HepG2 (cell line): ENCODE data around the gene BCL2L1. TPM values are rescaled to one million over a fixed set of nuclear protein-coding genes. Genes with fewer than 3 reads are reported as not detected.

Source experiments
- ATAC-seq: fragments of 200-7000 bp; cut with Tn5 transposase; 3 replicates; pipeline ENCODE4 v1.9.1; 2020; ENCODE audit warnings: mild to moderate bottlenecking, moderate library complexity
- BruUV-seq: library from RNA; stranded (reverse); fragments of 400-500 nt; replicated peaks from 2 replicates; lab custom pipeline; 2021; lab: Mats Ljungman, UMichigan
- CTCF ChIA-PET: fragments of 300-600 bp; formaldehyde crosslinking; extraction: SDS; loops from one replicate; lab custom pipeline; 2021; ENCODE audit warnings: low total read pairs, inconsistent platforms, low intra/inter-chr PET ratio; lab: Yijun Ruan, JAX
- POLR2A ChIA-PET: fragments of 350-600 bp; sonication (Branson Sonifier 250); formaldehyde crosslinking; loops from one replicate; lab custom pipeline; 2020; ENCODE audit warnings: antibody characterized with exemption, inconsistent platforms; lab: Yijun Ruan, JAX
- DNase-seq: peaks from one replicate; pipeline ENCODE4 v3.0.0-alpha.2; 2015; ENCODE audit warnings: low spot score
- FAIRE-seq: peaks from 3 replicates; lab custom pipeline; 2011; peaks lifted over from hg19 to GRCh38; lab: Jason Lieb, UNC
- H2AFZ ChIP-seq: one replicate; pipeline ENCODE4 v1.6.1; 2011; ENCODE audit warnings: low read length, inconsistent platforms
- H3K27ac ChIP-seq: fragments of 300-600 bp; 3 replicates; pipeline ENCODE4 v1.8.0; 2011; ENCODE audit warnings: mixed run types, mild to moderate bottlenecking, mixed read lengths, low read length, inconsistent platforms; ENCODE audit not compliant: insufficient read depth; ENCODE audit errors: extremely low read length
- H3K27me3 ChIP-seq, 2 experiments: fragments of 200-600 bp in 1 of 2; 2 replicates in 1 of 2; 3 replicates in 1 of 2; pipeline versions ENCODE4 v1.6.0 to v1.8.0; 2011; ENCODE audit warnings: low read length in 2 of 2, mild to moderate bottlenecking in 2 of 2, moderate library complexity in 2 of 2, inconsistent platforms in 1 of 2; ENCODE audit not compliant: insufficient read depth in 2 of 2, control insufficient read depth in 1 of 2
- H3K36me3 ChIP-seq, 2 experiments: fragments of 200-600 bp in 1 of 2; replicated peaks in 1 of 2; 2 replicates in 1 of 2; 3 replicates in 1 of 2; pipeline versions ENCODE4 v1.5.1 to v1.8.0; 2011; ENCODE audit warnings: low read length in 2 of 2, inconsistent platforms in 1 of 2; ENCODE audit not compliant: insufficient read depth in 2 of 2, control insufficient read depth in 1 of 2
- H3K4me1 ChIP-seq: 2 replicates; pipeline ENCODE4 v1.5.1; 2012; ENCODE audit warnings: low read length, inconsistent platforms; ENCODE audit not compliant: insufficient read depth
- H3K4me2 ChIP-seq: 2 replicates; pipeline ENCODE4 v1.6.0; 2011; ENCODE audit warnings: low read depth, low read length, inconsistent platforms
- H3K4me3 ChIP-seq, 3 experiments: fragments of 200-600 bp in 1 of 3; sonication (generic), shearing (Covaris generic) in 1 of 3; replicated peaks in 1 of 3; 2 replicates each; pipeline ENCODE4 v1.5.1; 2011 to 2016; ENCODE audit warnings: low read length in 3 of 3, inconsistent platforms in 2 of 3, low read depth in 2 of 3, mild to moderate bottlenecking in 2 of 3, control low read depth in 1 of 3, mixed read lengths in 1 of 3; ENCODE audit not compliant: insufficient read depth in 1 of 3
- H3K79me2 ChIP-seq: one replicate; pipeline ENCODE4 v1.6.1; 2011; ENCODE audit warnings: low read length, inconsistent platforms; ENCODE audit not compliant: insufficient read depth
- H3K9ac ChIP-seq: 2 replicates; pipeline ENCODE4 v1.6.0; 2011; ENCODE audit warnings: mild to moderate bottlenecking, low read depth, low read length, inconsistent platforms; ENCODE audit not compliant: insufficient read depth
- H3K9me3 ChIP-seq: 2 replicates; pipeline ENCODE4 v1.5.1; 2012; ENCODE audit warnings: mild to moderate bottlenecking, low read length
- H4K20me1 ChIP-seq: 2 replicates; pipeline ENCODE4 v1.6.0; 2011; ENCODE audit warnings: inconsistent platforms, mild to moderate bottlenecking, low read length, moderate library complexity; ENCODE audit not compliant: insufficient read depth
- CEBPB ChIP-seq: IDR thresholded peaks from 2 replicates; pipeline ENCODE4 v1.6.1; 2011; ENCODE audit warnings: low read depth, low read length, improper control_type of control experiment, borderline replicate concordance
- CEBPZ ChIP-seq: IDR thresholded peaks from 2 replicates; pipeline ENCODE4 v1.6.1; 2012; ENCODE audit warnings: low read length, improper control_type of control experiment
- ELF3 ChIP-seq: IDR thresholded peaks from 2 replicates; pipeline ENCODE4 v1.6.1; 2016; ENCODE audit warnings: missing genetic modification reagents, missing compliant biosample characterization
- LCORL ChIP-seq, 2 experiments: fragments of 450-650 bp in 1 of 2; sonication (generic) in 1 of 2; formaldehyde crosslinking in 1 of 2; IDR thresholded peaks; 2 replicates each; pipeline versions ENCODE4 v1.5.0 to v1.6.1; 2017 to 2020; ENCODE audit warnings: antibody characterized with exemption in 1 of 2, missing genetic modification reagents in 1 of 2
- MXD3 ChIP-seq: IDR thresholded peaks from 2 replicates; pipeline ENCODE4 v1.6.1; 2016; ENCODE audit warnings: mild to moderate bottlenecking, missing biosample characterization, missing genetic modification reagents
- PITX1 ChIP-seq: sonication (generic); formaldehyde crosslinking; IDR thresholded peaks from 2 replicates; pipeline ENCODE4 v1.5.1; 2020; ENCODE audit warnings: mild to moderate bottlenecking, missing genetic modification reagents
- ZNF251 ChIP-seq: sonication (generic); formaldehyde crosslinking; IDR thresholded peaks from 2 replicates; pipeline ENCODE4 v1.9.0; 2021; ENCODE audit warnings: mild to moderate bottlenecking, missing genetic modification reagents
- ZNF282 ChIP-seq: fragments of 450-650 bp; IDR thresholded peaks from 2 replicates; pipeline ENCODE4 v1.6.1; 2018; ENCODE audit not compliant: partially characterized antibody
- ZNF430 ChIP-seq: sonication (generic); formaldehyde crosslinking; IDR thresholded peaks from 2 replicates; pipeline ENCODE4 v1.9.0; 2021; ENCODE audit warnings: mild to moderate bottlenecking, missing genetic modification reagents
- ZNF569 ChIP-seq: sonication (generic); formaldehyde crosslinking; IDR thresholded peaks from 2 replicates; pipeline ENCODE4 v1.5.0; 2020; ENCODE audit warnings: mild to moderate bottlenecking, missing genetic modification reagents, moderate library complexity, borderline replicate concordance
- WGBS: methylation state at CpG from one replicate; pipeline ENCODE4 v1.1.6; 2017; ENCODE audit warnings: low lambda C conversion rate; 5-methylcytosine and 5-hydroxymethylcytosine counted together
- in situ Hi-C: cut with HindIII; loops from 2 replicates; pipeline ENCODE4 v1.10.0; 2017; ENCODE audit warnings: low pct_unique_long_range_greater_than_20kb; ENCODE audit not compliant: extremely low pct_ligation_motif_present
- intact Hi-C: fragments of 100-400 bp; cut with micrococcal nuclease; formaldehyde crosslinking; loops from one replicate; pipeline ENCODE4 v1.10.0; 2022; ENCODE audit not compliant: unreplicated experiment
- polyA plus RNA-seq, 8 experiments: library from polyadenylated mRNA; depleted of rRNA in 3 of 8; stranded (reverse) in 7 of 8; unstranded in 1 of 8; fragments of >200 nt; fragmentation: Illumina TruSeq in 4 of 8; extraction: Trizol in 4 of 8; gene quantifications; 2 replicates each; pipeline versions ENCODE4 v1.2.1 to v1.2.3, GENCODE V29; 2011 to 2016; ENCODE audit warnings: low read depth in 4 of 8, missing spikeins in 1 of 8, mixed read lengths in 1 of 8; ENCODE audit not compliant: insufficient read depth in 1 of 8
- total RNA-seq, 5 experiments: library from RNA; depleted of rRNA; stranded (reverse); fragments of >200 nt; fragmentation: Illumina TruSeq; extraction: Trizol; gene quantifications; 2 replicates each; pipeline ENCODE4 v1.2.3, GENCODE V29; 2016; ENCODE audit warnings: low read depth in 1 of 5

Gene BCL2L1
- total and polyA plus RNA-seq, 2 of the 13 experiments (the other 11 are each of a cell fraction or from before 2014, with no cell fraction given), result 164 to 258 TPM

- no peak for DNase-seq
- Histone ChIP-seq H3K79me2 (peaks cover 46% of the 10 kb centered on the region), H3K4me2 (no peak overlapping the region), H3K9me3 (no peaks in the 10 kb centered on the region), H4K20me1 (no peaks in the 10 kb centered on the region), H3K9ac (no peak overlapping the region), H3K36me3 (peaks cover 20 to 61% of the 10 kb centered on the region in 2 experiments)
- in situ Hi-C loops, result no loop called here
- ChIA-PET CTCF (no interaction called here), POLR2A (interaction anchor here (2.3 kb wide), 1 partner anchor 97 kb away, joined by 5 read pairs; no protein-coding TSS in a partner anchor)
- no peak for FAIRE-seq
- 97% methylated on average over 4 of the region's 4 CpGs for WGBS
- no peak for ATAC-seq
- intact Hi-C loops, result no loop called here
- BruUV-seq, result no TSS peak
- no peak for TF ChIP-seq LCORL (IDR thresholded peaks at IDR 0.05)
- TF ChIP-seq LCORL (CRISPR knock-in tag; IDR thresholded peaks at IDR 0.05), result no peak
- TF ChIP-seq MXD3, result no peak
- no peak for TF ChIP-seq CEBPZ
- no peak for TF ChIP-seq ELF3
- TF ChIP-seq ZNF430 (CRISPR knock-in tag), result no peak
- TF ChIP-seq PITX1 (CRISPR knock-in tag), result no peak
- TF ChIP-seq ZNF251 (CRISPR knock-in tag), result no peak
- no peak for TF ChIP-seq ZNF282
- TF ChIP-seq CEBPB, result no peak
- no peak for TF ChIP-seq ZNF569 (CRISPR knock-in tag)
- TF ChIP-seq, all 625 proteins: peak for 0
- Histone ChIP-seq H3K4me1 (no peaks in the 10 kb centered on the region), H3K27me3 (no peaks in the 10 kb centered on the region), H2AFZ (no peak overlapping the region), H3K27ac (no peak overlapping the region), H3K4me3 (no peak overlapping the region)
Observed at GRCh38 chr20:31758521-31758920, 35.9 kb upstream of the BCL2L1 start.
